ENCODE results near the gene PLD1.
A peak's percentile ranks its signal among the peaks of the same experiment; 100 is the strongest.

The PLD1 gene

DNA sequence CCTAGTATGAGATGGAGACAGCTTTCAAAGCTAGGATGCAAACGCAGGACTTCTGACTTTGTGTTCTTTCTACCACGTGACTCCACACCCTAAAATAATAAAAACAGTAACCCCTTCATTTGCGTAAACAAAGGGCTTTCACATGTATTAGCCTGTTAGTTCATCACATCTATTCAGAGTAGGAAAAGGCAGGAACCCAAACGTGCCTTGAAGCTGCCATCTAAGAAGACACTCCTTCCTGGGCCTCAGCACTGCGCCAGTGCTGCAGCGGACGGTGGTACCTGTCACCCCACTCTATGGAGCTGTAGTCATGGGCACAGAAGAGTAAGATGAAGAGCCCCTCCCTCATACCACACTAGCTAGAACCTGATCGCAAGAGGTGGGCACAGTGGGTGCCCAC is 34.3 kb downstream of the PLD1 start:
- Histone ChIP-seq H3K36me3 (ENCODE audit: insufficient read depth, low read length) (no peaks in the 10 kb centered on the region), H3K4me3 (ENCODE audit: low read length, poor library complexity, severe bottlenecking) (no peak overlapping the region), H3F3A (ENCODE audit: low read depth) (no peaks in the 10 kb centered on the region), H3K9me3 (ENCODE audit: insufficient read depth, low read depth, low read length) (no peaks in the 10 kb centered on the region), H3K4me1 (ENCODE audit: insufficient read depth, low read length, poor library complexity, severe bottlenecking) (no peaks in the 10 kb centered on the region), H3K9ac (ENCODE audit: low read depth, low read length, poor library complexity, severe bottlenecking) (no peak overlapping the region), H2AFZ (ENCODE audit: low read length) (no peak overlapping the region), H3K4me2 (ENCODE audit: low read depth, low read length, poor library complexity, severe bottlenecking) (no peak overlapping the region), H3K79me2 (ENCODE audit: insufficient read depth, low read length) (no peaks in the 10 kb centered on the region), H4K20me1 (ENCODE audit: insufficient read depth, low read length, poor library complexity, severe bottlenecking) (no peaks in the 10 kb centered on the region), H3K27me3 (ENCODE audit: insufficient read depth, low read length, poor library complexity, severe bottlenecking) (no peaks in the 10 kb centered on the region), H3K9me2 (replicated peaks; ENCODE audit: low read depth, low read length) (no peaks in the 10 kb centered on the region)
- TF ChIP-seq, protein P1, sequence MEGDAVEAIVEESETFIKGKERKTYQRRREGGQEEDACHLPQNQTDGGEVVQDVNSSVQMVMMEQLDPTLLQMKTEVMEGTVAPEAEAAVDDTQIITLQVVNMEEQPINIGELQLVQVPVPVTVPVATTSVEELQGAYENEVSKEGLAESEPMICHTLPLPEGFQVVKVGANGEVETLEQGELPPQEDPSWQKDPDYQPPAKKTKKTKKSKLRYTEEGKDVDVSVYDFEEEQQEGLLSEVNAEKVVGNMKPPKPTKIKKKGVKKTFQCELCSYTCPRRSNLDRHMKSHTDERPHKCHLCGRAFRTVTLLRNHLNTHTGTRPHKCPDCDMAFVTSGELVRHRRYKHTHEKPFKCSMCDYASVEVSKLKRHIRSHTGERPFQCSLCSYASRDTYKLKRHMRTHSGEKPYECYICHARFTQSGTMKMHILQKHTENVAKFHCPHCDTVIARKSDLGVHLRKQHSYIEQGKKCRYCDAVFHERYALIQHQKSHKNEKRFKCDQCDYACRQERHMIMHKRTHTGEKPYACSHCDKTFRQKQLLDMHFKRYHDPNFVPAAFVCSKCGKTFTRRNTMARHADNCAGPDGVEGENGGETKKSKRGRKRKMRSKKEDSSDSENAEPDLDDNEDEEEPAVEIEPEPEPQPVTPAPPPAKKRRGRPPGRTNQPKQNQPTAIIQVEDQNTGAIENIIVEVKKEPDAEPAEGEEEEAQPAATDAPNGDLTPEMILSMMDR (conservative IDR thresholded peaks at IDR 0.05; ENCODE audit: low read length): no peak
- no peak for TF ChIP-seq EZH2phosphoT487 (IDR thresholded peaks at IDR 0.05; ENCODE audit: borderline replicate concordance)

DNA sequence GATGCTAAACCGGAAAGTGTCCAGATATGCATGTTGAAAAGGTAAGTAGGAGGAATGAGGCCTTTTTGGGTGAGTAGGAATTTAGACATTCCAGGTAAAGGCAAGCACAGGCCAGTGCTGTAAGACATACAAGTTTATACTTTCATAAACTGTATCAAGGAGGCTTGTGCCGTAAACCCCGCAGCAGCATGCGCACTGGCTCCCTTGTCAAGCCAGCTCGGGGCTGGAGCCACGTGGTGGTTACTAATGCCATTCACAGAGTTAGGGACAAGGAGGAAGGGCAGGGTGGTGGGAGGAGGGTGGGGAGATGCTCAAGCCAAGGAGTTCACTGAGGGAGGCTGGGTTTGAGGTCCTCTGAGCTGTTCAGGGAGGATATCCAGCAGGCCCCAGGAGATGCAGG is 35.8 kb downstream of the PLD1 start:
- Histone ChIP-seq H3K9me2 (replicated peaks; ENCODE audit: low read depth, low read length) (no peaks in the 10 kb centered on the region), H3K9ac (ENCODE audit: low read depth, low read length, poor library complexity, severe bottlenecking) (no peak overlapping the region), H4K20me1 (ENCODE audit: insufficient read depth, low read length, poor library complexity, severe bottlenecking) (no peaks in the 10 kb centered on the region), H3K9me3 (ENCODE audit: insufficient read depth, low read depth, low read length) (no peaks in the 10 kb centered on the region), H3K4me2 (ENCODE audit: low read depth, low read length, poor library complexity, severe bottlenecking) (no peak overlapping the region), H3K27me3 (ENCODE audit: insufficient read depth, low read length, poor library complexity, severe bottlenecking) (no peaks in the 10 kb centered on the region), H3K79me2 (ENCODE audit: insufficient read depth, low read length) (no peaks in the 10 kb centered on the region), H3F3A (ENCODE audit: low read depth) (no peaks in the 10 kb centered on the region), H3K4me1 (ENCODE audit: insufficient read depth, low read length, poor library complexity, severe bottlenecking) (no peaks in the 10 kb centered on the region), H2AFZ (ENCODE audit: low read length) (no peak overlapping the region), H3K36me3 (ENCODE audit: insufficient read depth, low read length) (no peaks in the 10 kb centered on the region), H3K4me3 (ENCODE audit: low read length, poor library complexity, severe bottlenecking) (no peak overlapping the region)
- TF ChIP-seq, protein P1 (conservative IDR thresholded peaks at IDR 0.05; ENCODE audit: low read length): no peak
- TF ChIP-seq EZH2phosphoT487 (IDR thresholded peaks at IDR 0.05; ENCODE audit: borderline replicate concordance): no peak

DNA sequence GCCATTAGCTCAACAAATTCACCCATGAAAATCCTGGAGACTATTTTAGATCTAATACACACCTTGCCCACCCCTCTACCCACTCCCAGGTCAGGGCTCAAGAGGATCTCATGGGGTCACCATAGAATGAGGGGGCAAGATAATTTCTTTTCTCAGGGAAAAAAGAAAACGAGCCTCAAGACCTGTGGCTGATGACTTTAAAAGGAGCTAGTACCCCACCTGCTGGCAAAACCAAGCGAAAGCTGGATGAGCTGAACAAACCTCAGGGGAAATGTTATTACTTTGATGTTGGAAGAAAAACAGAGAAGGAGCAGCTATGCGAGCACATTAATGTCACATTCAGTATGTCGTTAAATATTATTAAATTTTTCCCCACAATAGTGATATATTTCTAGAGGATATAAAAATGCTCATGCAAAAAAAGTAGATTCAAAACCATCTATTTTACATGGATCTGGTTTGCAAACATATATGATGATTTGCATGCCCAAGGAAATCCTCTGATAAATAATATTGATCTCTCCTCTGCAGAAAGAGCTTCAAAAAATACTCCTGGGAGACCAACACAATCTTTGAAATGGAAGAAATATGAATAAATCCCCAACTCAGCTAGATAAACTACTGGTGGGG is 37.7 kb downstream of the PLD1 start:
- Histone ChIP-seq H4K20me1 (ENCODE audit: insufficient read depth, low read length, poor library complexity, severe bottlenecking) (no peaks in the 10 kb centered on the region), H3K4me1 (ENCODE audit: insufficient read depth, low read length, poor library complexity, severe bottlenecking) (no peaks in the 10 kb centered on the region), H3K9ac (ENCODE audit: low read depth, low read length, poor library complexity, severe bottlenecking) (no peak overlapping the region), H3K4me2 (ENCODE audit: low read depth, low read length, poor library complexity, severe bottlenecking) (peak overlapping the region; percentile 24), H3K79me2 (ENCODE audit: insufficient read depth, low read length) (no peaks in the 10 kb centered on the region), H3K9me3 (ENCODE audit: insufficient read depth, low read depth, low read length) (no peaks in the 10 kb centered on the region), H2AFZ (ENCODE audit: low read length) (peak overlapping the region; percentile 63; the same call in 1 of the 2 replicates), H3K9me2 (replicated peaks; ENCODE audit: low read depth, low read length) (no peaks in the 10 kb centered on the region), H3K36me3 (ENCODE audit: insufficient read depth, low read length) (no peaks in the 10 kb centered on the region), H3K27me3 (ENCODE audit: insufficient read depth, low read length, poor library complexity, severe bottlenecking) (no peaks in the 10 kb centered on the region), H3F3A (ENCODE audit: low read depth) (no peaks in the 10 kb centered on the region), H3K4me3 (ENCODE audit: low read length, poor library complexity, severe bottlenecking) (no peak overlapping the region)
- TF ChIP-seq, protein P1 (conservative IDR thresholded peaks at IDR 0.05; ENCODE audit: low read length): peak; percentile 88
- TF ChIP-seq EZH2phosphoT487 (IDR thresholded peaks at IDR 0.05; ENCODE audit: borderline replicate concordance): no peak
